Measurements from ENCODE around the gene UBL3. TPM values are rescaled to one million over a fixed set of nuclear protein-coding genes. Genes with fewer than 3 reads are reported as not detected.

UBL3 gene
- total and polyA plus RNA-seq, 2 donors from 2014 or later = 18.1 to 34.1 TPM

DNA sequence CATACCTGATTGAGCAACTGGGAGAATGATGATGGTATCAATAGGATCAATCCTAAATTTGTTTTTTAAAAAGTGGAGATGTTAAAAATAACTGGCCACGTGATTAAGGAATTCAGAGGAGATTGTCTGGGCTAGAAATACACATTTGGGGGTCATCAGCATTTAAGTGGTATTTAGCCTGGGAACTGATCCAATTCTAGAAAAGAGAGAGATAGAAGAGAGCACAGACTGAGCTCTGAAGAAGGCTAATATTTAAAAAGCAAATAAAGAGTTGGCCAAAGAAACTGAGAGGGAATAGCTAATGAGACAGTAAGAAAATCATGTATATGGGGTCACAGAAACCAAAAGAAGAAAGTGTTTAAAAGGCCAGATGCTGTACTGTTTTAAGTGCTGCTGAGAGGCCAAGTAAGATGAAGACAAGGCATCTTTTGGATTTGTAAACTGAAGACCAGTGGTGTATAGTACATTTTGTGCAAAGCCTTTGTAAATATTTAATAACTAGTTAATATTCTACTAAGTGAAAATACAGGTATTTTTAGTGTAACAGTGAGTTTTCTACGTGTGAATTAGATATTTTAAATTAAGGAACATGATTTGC is 40.2 kb downstream of the UBL3 start:
- DNase-seq (no peak), FAIRE-seq (peak; percentile 32)
- H3K4me1 ChIP-seq (ENCODE audit: control insufficient read depth in 2 of 3, insufficient read depth in 2 of 3, low read depth in 1 of 3, low read length in 3 of 3) = peaks cover 0 to 36% (median 20%) of the 10 kb centered on the region in 3 donors

DNA sequence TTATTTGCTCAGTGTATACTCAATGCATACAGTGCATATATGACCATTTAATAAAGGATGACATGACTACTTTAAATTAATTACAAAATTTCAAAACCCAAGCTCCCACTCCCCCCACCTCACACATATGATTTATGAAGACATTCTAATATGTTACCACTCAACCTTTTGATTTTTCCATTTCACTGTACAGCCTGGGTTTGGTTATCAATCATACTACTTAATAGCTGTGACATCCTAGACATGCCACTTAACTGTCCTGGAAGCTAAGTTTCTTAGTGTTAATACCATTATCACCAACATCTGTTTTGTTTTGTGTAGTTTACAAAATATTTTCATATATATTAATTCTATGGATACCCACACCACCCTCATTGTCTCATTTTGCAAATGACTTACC is 42.2 kb downstream of the UBL3 start:
- no peak for FAIRE-seq
- peaks cover 0 to 36% (median 19%) of the 10 kb centered on the region in 3 donors for H3K4me1 ChIP-seq (ENCODE audit: control insufficient read depth in 2 of 3, insufficient read depth in 2 of 3, low read depth in 1 of 3, low read length in 3 of 3)
- intact Hi-C loops (cut with DNase I) = no loop called here

More for the DNA sequence above, 40.2 kb downstream of the UBL3 start:
- Histone ChIP-seq H3K27ac (ENCODE audit: low read depth in 2 of 2, low read length in 2 of 2) (peak overlapping the region in 1 of 2 donors; percentile 38), H3K9me3 (ENCODE audit: control insufficient read depth in 2 of 3, insufficient read depth in 1 of 3, low read length in 3 of 3) (no peaks in the 10 kb centered on the region), H3K9ac (ENCODE audit: low read length in 3 of 3) (no peak overlapping the region), H3K36me3 (ENCODE audit: control insufficient read depth in 2 of 3, insufficient read depth in 3 of 3, low read length in 3 of 3) (no peaks in the 10 kb centered on the region), H3K4me3 (ENCODE audit: low read length in 3 of 3) (peak overlapping the region in 1 of 3 donors; percentile 14), H3K27me3 (ENCODE audit: control insufficient read depth, insufficient read depth, low read length) (no peaks in the 10 kb centered on the region)
- TF ChIP-seq, protein P1, sequence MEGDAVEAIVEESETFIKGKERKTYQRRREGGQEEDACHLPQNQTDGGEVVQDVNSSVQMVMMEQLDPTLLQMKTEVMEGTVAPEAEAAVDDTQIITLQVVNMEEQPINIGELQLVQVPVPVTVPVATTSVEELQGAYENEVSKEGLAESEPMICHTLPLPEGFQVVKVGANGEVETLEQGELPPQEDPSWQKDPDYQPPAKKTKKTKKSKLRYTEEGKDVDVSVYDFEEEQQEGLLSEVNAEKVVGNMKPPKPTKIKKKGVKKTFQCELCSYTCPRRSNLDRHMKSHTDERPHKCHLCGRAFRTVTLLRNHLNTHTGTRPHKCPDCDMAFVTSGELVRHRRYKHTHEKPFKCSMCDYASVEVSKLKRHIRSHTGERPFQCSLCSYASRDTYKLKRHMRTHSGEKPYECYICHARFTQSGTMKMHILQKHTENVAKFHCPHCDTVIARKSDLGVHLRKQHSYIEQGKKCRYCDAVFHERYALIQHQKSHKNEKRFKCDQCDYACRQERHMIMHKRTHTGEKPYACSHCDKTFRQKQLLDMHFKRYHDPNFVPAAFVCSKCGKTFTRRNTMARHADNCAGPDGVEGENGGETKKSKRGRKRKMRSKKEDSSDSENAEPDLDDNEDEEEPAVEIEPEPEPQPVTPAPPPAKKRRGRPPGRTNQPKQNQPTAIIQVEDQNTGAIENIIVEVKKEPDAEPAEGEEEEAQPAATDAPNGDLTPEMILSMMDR (IDR thresholded peaks at IDR 0.05; ENCODE audit: borderline replicate concordance, extremely low read depth, insufficient read depth) = no peak
- intact Hi-C loops (cut with DNase I) = no loop called here

DNA sequence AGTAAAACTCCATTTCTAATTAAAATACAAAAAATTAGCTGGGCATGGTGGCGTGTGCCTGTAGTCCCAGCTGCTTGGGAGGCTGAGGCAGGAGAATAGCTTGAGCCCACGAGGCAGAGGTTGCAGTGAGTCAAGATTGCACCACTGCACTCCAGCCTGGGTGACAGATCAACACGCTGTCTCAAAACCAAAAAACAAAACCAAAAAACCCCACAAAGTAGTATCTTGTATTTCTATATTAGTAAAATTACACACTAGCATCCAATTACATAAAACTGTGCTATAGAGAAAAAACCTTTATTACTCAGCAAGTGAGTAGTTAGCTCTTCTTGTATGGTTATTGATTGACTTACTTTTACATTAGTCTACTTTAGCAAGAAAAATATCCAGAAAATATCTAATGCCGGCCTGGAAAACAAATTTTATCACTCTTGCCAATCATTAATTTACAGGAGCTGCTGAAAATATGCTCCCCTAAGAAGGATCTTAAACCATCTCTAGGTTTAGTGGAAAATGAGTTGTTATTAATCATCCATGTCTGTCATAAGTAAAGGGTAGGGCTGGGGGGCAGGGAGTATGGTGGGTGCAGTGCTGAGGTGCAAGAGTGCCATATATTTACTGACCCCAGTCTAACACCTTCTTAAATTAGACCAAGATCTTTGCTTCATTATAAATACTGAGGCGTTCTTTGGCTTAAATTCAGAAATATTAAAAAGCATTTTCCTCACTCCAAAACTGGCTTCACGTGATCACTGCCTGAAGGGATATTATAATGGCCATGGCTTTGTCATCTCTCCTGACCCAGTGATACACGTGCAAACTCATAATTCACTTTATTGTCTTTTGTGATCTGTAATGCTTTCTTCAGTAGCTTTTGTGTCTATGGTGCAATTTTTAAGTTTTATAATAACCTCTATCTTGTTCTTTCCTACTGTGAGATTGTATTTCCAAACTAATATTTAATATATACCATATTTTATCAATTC is 44.1 kb downstream of the UBL3 start:
- no peaks in the 10 kb centered on the region for H3K27me3 ChIP-seq (ENCODE audit: control insufficient read depth, insufficient read depth, low read length)
- no peaks in the 10 kb centered on the region for H3K36me3 ChIP-seq (ENCODE audit: control insufficient read depth in 2 of 3, insufficient read depth in 3 of 3, low read length in 3 of 3)
- no peak overlapping the region for H3K27ac ChIP-seq (ENCODE audit: low read depth in 2 of 2, low read length in 2 of 2)
- TF ChIP-seq, protein P1 (IDR thresholded peaks at IDR 0.05; ENCODE audit: borderline replicate concordance, extremely low read depth, insufficient read depth) = no peak
- no peak for DNase-seq
- H3K4me1 ChIP-seq (ENCODE audit: control insufficient read depth in 2 of 3, insufficient read depth in 2 of 3, low read depth in 1 of 3, low read length in 3 of 3) = peaks cover 0 to 33% (median 21%) of the 10 kb centered on the region in 3 donors
- no peak for FAIRE-seq
- no peak overlapping the region for H3K9ac ChIP-seq (ENCODE audit: low read length in 3 of 3)
- peaks cover 0 to 4% (median 0%) of the 10 kb centered on the region in 3 donors for H3K9me3 ChIP-seq (ENCODE audit: control insufficient read depth in 2 of 3, insufficient read depth in 1 of 3, low read length in 3 of 3)
- intact Hi-C loops (cut with DNase I) = no loop called here
- no peak overlapping the region for H3K4me3 ChIP-seq (ENCODE audit: low read length in 3 of 3)

More for the DNA sequence above, 42.2 kb downstream of the UBL3 start:
- Histone ChIP-seq H3K4me3 (ENCODE audit: low read length in 3 of 3) (no peak overlapping the region), H3K27ac (ENCODE audit: low read depth in 2 of 2, low read length in 2 of 2) (no peak overlapping the region), H3K36me3 (ENCODE audit: control insufficient read depth in 2 of 3, insufficient read depth in 3 of 3, low read length in 3 of 3) (no peaks in the 10 kb centered on the region), H3K9ac (ENCODE audit: low read length in 3 of 3) (no peak overlapping the region), H3K9me3 (ENCODE audit: control insufficient read depth in 2 of 3, insufficient read depth in 1 of 3, low read length in 3 of 3) (peaks cover 0 to 1% (median 0%) of the 10 kb centered on the region in 3 donors), H3K27me3 (ENCODE audit: control insufficient read depth, insufficient read depth, low read length) (no peaks in the 10 kb centered on the region)
- TF ChIP-seq, protein P1 (IDR thresholded peaks at IDR 0.05; ENCODE audit: borderline replicate concordance, extremely low read depth, insufficient read depth) = no peak
- no peak for DNase-seq

All from kidney (tissue), 14 donors.